HepG2 (cell line): ENCODE results near the gene BRK1. TPM values are rescaled to one million over a fixed set of nuclear protein-coding genes. Genes with fewer than 3 reads are reported as not detected.

ENCODE experiments used
- ATF7 ChIP-seq, 2 experiments: fragments of 450-650 bp in 1 of 2; sonication (generic) in 1 of 2; formaldehyde crosslinking in 1 of 2; IDR thresholded peaks; 2 replicates each; pipeline versions ENCODE4 v1.4.0 to v1.6.1; 2016 to 2020; ENCODE audit warnings: antibody characterized with exemption in 1 of 2, mild to moderate bottlenecking in 1 of 2, missing genetic modification reagents in 1 of 2
- BORCS8-MEF2B ChIP-seq: sonication (generic); formaldehyde crosslinking; IDR thresholded peaks from 2 replicates; pipeline ENCODE4 v1.8.0; 2022; ENCODE audit warnings: mild to moderate bottlenecking, missing genetic modification reagents
- CHD4 ChIP-seq: fragments of 200-600 bp; sonication (generic); IDR thresholded peaks from 2 replicates; pipeline ENCODE4 v1.7.0; 2017; ENCODE audit warnings: mild to moderate bottlenecking, low read length, borderline replicate concordance
- KAT7 ChIP-seq: IDR thresholded peaks from 2 replicates; pipeline ENCODE4 v1.6.1; 2018; ENCODE audit warnings: borderline replicate concordance, missing compliant biosample characterization
- MEIS1 ChIP-seq: sonication (generic); formaldehyde crosslinking; IDR thresholded peaks from 2 replicates; pipeline ENCODE4 v1.9.0; 2021; ENCODE audit warnings: mild to moderate bottlenecking, missing genetic modification reagents, moderate library complexity, borderline replicate concordance
- RAD21 ChIP-seq: fragments of 450-650 bp; formaldehyde crosslinking; IDR thresholded peaks from 2 replicates; pipeline ENCODE4 v1.5.0; 2020; ENCODE audit warnings: mild to moderate bottlenecking
- RARA ChIP-seq: IDR thresholded peaks from 2 replicates; pipeline ENCODE4 v1.6.1; 2016; ENCODE audit warnings: missing genetic modification reagents, missing compliant biosample characterization
- RELA ChIP-seq: sonication (generic); formaldehyde crosslinking; IDR thresholded peaks from 2 replicates; pipeline ENCODE4 v1.4.0; 2020; ENCODE audit warnings: missing genetic modification reagents
- SMARCC2 ChIP-seq: fragments of 450-650 bp; IDR thresholded peaks from 2 replicates; pipeline ENCODE4 v1.6.1; 2017; ENCODE audit warnings: antibody characterized with exemption, mild to moderate bottlenecking
- ZBTB3 ChIP-seq: sonication (generic); formaldehyde crosslinking; IDR thresholded peaks from 2 replicates; pipeline ENCODE4 v1.4.0; 2020; ENCODE audit warnings: low read depth, mild to moderate bottlenecking, moderate library complexity, missing genetic modification reagents, borderline replicate concordance
- ZNF781 ChIP-seq: sonication (generic); formaldehyde crosslinking; IDR thresholded peaks from 2 replicates; pipeline ENCODE4 v1.5.1; 2020; ENCODE audit warnings: borderline replicate concordance, mild to moderate bottlenecking, missing genetic modification reagents; ENCODE audit errors: not compliant biosample characterization
- polyA plus RNA-seq, 8 experiments: library from polyadenylated mRNA; depleted of rRNA in 3 of 8; stranded (reverse) in 7 of 8; unstranded in 1 of 8; fragments of >200 nt; fragmentation: Illumina TruSeq in 4 of 8; extraction: Trizol in 4 of 8; gene quantifications; 2 replicates each; pipeline versions ENCODE4 v1.2.1 to v1.2.3, GENCODE V29; 2011 to 2016; ENCODE audit warnings: low read depth in 4 of 8, missing spikeins in 1 of 8, mixed read lengths in 1 of 8; ENCODE audit not compliant: insufficient read depth in 1 of 8
- total RNA-seq, 5 experiments: library from RNA; depleted of rRNA; stranded (reverse); fragments of >200 nt; fragmentation: Illumina TruSeq; extraction: Trizol; gene quantifications; 2 replicates each; pipeline ENCODE4 v1.2.3, GENCODE V29; 2016; ENCODE audit warnings: low read depth in 1 of 5
- TF ChIP-seq, protein P1 (sequence below): sonication (generic); formaldehyde crosslinking; IDR thresholded peaks from 2 replicates; pipeline ENCODE4 v1.4.0; 2020; ENCODE audit warnings: missing genetic modification reagents
- TF ChIP-seq, protein P2 (sequence below): sonication (generic); formaldehyde crosslinking; IDR thresholded peaks from 2 replicates; pipeline ENCODE4 v1.4.0; 2020; ENCODE audit warnings: missing genetic modification reagents
- TF ChIP-seq, protein P3 (sequence below): sonication (generic); formaldehyde crosslinking; IDR thresholded peaks from 2 replicates; pipeline ENCODE4 v1.5.0; 2020; ENCODE audit warnings: mild to moderate bottlenecking, missing genetic modification reagents, borderline replicate concordance
- TF ChIP-seq, protein P4 (sequence below): IDR thresholded peaks from 2 replicates; pipeline ENCODE4 v1.6.1; 2016; ENCODE audit warnings: missing compliant biosample characterization, missing genetic modification reagents, borderline replicate concordance

Gene BRK1
- total and polyA plus RNA-seq, 2 of the 13 experiments (the other 11 are each of a cell fraction or from before 2014, with no cell fraction given): 118 to 155 TPM

DNA sequence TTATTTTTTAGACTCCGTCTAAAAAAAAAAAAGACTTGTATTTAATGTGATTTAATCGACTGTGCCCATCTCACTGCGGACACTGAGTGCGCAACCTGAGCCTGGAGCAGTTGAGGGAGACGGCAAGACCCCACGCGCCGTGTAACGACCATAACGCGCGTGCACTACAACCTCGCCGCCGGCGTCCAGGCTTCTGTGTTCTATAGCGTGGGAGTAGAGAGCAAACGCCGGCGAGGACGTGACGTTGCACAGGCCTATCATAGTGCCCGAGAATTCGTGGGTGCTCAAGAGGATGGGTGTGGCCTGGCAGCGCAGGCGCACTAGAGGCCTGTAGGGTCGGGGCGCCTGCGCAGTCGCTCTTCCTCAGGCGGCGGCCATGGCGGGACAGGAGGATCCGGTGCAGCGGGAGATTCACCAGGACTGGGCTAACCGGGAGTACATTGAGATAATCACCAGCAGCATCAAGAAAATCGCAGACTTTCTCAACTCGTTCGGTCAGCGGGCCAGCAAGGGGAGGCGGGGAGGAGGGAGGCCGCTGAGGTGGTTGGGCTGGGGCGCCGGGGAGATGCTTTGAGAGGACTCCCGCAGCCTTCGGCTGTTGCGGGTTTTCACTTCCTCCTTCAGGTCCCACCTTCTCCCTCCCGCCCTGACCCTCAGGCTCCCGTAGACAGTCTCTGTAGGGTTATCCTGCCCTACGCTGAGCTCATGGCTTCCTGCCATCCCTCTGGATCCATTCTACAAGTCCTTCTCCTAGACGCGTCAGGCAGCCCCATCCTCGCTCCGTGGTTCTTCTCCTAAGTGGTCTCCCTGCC is at the start of gene BRK1 (continued):
- TF ChIP-seq, protein P1, sequence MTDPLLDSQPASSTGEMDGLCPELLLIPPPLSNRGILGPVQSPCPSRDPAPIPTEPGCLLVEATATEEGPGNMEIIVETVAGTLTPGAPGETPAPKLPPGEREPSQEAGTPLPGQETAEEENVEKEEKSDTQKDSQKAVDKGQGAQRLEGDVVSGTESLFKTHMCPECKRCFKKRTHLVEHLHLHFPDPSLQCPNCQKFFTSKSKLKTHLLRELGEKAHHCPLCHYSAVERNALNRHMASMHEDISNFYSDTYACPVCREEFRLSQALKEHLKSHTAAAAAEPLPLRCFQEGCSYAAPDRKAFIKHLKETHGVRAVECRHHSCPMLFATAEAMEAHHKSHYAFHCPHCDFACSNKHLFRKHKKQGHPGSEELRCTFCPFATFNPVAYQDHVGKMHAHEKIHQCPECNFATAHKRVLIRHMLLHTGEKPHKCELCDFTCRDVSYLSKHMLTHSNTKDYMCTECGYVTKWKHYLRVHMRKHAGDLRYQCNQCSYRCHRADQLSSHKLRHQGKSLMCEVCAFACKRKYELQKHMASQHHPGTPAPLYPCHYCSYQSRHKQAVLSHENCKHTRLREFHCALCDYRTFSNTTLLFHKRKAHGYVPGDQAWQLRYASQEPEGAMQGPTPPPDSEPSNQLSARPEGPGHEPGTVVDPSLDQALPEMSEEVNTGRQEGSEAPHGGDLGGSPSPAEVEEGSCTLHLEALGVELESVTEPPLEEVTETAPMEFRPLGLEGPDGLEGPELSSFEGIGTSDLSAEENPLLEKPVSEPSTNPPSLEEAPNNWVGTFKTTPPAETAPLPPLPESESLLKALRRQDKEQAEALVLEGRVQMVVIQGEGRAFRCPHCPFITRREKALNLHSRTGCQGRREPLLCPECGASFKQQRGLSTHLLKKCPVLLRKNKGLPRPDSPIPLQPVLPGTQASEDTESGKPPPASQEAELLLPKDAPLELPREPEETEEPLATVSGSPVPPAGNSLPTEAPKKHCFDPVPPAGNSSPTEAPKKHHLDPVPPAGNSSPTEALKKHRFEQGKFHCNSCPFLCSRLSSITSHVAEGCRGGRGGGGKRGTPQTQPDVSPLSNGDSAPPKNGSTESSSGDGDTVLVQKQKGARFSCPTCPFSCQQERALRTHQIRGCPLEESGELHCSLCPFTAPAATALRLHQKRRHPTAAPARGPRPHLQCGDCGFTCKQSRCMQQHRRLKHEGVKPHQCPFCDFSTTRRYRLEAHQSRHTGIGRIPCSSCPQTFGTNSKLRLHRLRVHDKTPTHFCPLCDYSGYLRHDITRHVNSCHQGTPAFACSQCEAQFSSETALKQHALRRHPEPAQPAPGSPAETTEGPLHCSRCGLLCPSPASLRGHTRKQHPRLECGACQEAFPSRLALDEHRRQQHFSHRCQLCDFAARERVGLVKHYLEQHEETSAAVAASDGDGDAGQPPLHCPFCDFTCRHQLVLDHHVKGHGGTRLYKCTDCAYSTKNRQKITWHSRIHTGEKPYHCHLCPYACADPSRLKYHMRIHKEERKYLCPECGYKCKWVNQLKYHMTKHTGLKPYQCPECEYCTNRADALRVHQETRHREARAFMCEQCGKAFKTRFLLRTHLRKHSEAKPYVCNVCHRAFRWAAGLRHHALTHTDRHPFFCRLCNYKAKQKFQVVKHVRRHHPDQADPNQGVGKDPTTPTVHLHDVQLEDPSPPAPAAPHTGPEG (CRISPR knock-in tag): peak; percentile 90
- TF ChIP-seq RELA (no peak), ZBTB3 (CRISPR knock-in tag) (no peak), CHD4 (no peak), MEIS1 (CRISPR knock-in tag) (0 out of 2 replicates have a peak, but pooled peaks have one; percentile 9), BORCS8-MEF2B (CRISPR knock-in tag) (no peak), ZNF781 (peak; percentile 65), ATF7 (IDR thresholded peaks at IDR 0.05) (no peak), ATF7 (CRISPR knock-in tag; IDR thresholded peaks at IDR 0.05) (no peak), RAD21 (CRISPR knock-in tag) (no peak), KAT7 (CRISPR knock-in tag) (no peak), SMARCC2 (no peak), RARA (CRISPR knock-in tag) (no peak)
- TF ChIP-seq, protein P2, sequence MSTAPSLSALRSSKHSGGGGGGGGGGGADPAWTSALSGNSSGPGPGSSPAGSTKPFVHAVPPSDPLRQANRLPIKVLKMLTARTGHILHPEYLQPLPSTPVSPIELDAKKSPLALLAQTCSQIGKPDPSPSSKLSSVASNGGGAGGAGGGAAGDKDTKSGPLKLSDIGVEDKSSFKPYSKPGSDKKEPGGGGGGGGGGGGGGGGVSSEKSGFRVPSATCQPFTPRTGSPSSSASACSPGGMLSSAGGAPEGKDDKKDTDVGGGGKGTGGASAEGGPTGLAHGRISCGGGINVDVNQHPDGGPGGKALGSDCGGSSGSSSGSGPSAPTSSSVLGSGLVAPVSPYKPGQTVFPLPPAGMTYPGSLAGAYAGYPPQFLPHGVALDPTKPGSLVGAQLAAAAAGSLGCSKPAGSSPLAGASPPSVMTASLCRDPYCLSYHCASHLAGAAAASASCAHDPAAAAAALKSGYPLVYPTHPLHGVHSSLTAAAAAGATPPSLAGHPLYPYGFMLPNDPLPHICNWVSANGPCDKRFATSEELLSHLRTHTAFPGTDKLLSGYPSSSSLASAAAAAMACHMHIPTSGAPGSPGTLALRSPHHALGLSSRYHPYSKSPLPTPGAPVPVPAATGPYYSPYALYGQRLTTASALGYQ: no peak
- TF ChIP-seq, protein P3, sequence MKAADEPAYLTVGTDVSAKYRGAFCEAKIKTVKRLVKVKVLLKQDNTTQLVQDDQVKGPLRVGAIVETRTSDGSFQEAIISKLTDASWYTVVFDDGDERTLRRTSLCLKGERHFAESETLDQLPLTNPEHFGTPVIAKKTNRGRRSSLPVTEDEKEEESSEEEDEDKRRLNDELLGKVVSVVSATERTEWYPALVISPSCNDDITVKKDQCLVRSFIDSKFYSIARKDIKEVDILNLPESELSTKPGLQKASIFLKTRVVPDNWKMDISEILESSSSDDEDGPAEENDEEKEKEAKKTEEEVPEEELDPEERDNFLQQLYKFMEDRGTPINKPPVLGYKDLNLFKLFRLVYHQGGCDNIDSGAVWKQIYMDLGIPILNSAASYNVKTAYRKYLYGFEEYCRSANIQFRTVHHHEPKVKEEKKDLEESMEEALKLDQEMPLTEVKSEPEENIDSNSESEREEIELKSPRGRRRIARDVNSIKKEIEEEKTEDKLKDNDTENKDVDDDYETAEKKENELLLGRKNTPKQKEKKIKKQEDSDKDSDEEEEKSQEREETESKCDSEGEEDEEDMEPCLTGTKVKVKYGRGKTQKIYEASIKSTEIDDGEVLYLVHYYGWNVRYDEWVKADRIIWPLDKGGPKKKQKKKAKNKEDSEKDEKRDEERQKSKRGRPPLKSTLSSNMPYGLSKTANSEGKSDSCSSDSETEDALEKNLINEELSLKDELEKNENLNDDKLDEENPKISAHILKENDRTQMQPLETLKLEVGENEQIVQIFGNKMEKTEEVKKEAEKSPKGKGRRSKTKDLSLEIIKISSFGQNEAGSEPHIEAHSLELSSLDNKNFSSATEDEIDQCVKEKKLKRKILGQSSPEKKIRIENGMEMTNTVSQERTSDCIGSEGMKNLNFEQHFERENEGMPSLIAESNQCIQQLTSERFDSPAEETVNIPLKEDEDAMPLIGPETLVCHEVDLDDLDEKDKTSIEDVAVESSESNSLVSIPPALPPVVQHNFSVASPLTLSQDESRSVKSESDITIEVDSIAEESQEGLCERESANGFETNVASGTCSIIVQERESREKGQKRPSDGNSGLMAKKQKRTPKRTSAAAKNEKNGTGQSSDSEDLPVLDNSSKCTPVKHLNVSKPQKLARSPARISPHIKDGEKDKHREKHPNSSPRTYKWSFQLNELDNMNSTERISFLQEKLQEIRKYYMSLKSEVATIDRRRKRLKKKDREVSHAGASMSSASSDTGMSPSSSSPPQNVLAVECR (CRISPR knock-in tag): peak; percentile 77; the same call in 1 of the 2 replicates
- TF ChIP-seq, protein P4, sequence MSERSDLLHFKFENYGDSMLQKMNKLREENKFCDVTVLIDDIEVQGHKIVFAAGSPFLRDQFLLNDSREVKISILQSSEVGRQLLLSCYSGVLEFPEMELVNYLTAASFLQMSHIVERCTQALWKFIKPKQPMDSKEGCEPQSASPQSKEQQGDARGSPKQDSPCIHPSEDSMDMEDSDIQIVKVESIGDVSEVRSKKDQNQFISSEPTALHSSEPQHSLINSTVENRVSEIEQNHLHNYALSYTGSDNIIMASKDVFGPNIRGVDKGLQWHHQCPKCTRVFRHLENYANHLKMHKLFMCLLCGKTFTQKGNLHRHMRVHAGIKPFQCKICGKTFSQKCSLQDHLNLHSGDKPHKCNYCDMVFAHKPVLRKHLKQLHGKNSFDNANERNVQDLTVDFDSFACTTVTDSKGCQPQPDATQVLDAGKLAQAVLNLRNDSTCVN (CRISPR knock-in tag): no peak
